GM19438 (cell line): ENCODE data around the gene MKNK2.
"Not testable (repeated sequence)": the region's sequence is repeated elsewhere in the genome, so short reads cannot be mapped to it uniquely, and the experiment has no call there.

ENCODE experiments used
- ATAC-seq: cut with Tn5 transposase; IDR thresholded peaks from one replicate; pipeline ENCODE4 v1.9.1; 2021; ENCODE audit warnings: low read depth; ENCODE audit not compliant: unreplicated experiment

MKNK2 gene

DNA sequence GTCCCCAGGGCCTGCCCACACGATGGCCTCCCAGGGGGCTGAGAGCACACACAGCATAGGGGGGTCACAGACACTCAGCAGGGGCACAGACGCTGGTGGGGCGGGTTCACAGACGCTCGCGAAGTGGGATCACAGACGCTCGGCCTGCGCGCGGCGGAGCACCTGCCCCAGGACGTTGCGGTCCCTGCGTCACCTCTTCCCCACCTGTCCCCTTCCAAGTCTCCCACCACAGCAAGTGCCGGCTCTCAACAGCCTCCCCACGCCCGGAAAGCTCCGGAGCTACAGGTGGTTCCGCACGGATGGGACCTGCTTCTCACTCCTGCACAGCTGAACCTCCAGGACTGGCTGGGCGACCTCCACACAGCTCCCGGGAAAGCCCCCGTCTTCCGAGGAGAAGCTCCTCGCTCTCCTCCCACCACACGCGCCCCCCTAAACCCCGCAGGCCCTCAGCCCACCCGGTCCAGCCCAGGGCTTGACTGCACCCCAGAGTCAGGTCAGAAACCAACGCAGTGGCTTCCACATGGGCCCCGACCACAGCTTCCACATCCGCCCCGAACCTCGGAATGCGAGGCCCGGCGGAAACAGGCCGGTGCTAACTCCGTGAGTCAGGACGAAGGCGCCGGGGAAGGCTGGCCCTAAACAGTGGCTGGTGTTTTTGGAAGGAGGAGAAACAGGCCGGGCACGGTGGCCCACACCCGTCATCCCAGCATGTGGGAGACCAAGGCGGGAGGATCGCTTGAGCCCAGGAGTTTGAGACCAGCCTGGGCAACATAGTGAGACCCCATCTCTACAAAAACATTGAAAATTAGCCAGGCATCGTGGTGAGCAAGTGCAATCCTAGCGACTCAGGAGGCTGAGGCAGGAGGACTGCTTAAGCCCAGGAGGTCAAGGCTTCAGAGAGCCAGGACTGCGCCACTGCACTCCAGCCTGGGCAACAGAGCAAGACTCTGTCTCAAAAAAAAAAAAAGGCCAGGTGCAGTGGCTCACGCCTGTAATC, 52.0 kb downstream of the MKNK2 start:
- no peak for ATAC-seq

DNA sequence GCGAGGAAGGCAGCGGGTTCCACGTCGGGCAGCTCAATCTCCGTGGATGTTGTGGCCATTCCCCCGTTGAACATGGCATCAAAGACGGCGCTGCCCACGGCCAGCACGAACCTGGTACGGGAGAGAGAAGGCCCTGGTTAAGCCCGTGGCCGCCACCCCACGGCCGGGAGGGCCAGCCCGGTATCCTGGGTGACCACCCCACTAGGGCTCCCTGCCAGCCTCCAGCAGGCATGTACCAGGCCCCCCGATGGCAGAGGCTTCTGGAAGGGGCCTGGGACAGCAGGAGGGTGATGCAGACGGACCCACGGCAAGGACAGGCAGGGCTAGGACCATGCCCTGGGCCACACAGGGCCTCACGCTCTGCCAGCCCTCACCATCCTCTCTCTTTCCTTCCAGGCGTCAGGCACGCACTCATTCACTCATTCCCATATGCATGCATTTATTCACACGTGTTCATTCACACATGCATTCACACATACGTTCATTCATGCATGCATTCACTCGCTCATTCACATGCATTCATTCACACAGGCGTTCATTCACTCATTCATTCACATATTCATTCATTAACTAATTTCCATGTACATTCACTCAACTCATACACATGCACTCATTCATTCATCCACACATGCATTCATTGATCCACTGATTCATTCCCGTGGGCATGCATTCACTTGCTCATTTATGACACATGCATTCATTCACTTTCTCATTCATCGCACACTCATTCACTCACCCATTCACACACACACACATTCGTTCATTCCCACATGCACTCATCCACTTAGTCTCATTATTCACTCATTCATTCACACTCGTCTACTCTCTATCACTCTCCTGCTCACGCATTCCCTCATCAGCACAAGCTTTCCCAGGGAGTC, 53.5 kb downstream of the MKNK2 start:
- ATAC-seq = no peak

GRCh38 chr19:1992759-1993260, 58.2 kb downstream of the MKNK2 start:
- ATAC-seq = no peak

- ATAC-seq = no peak
These were observed 59.8 kb downstream of the MKNK2 start for GRCh38 chr19:1991018-1991913.

DNA sequence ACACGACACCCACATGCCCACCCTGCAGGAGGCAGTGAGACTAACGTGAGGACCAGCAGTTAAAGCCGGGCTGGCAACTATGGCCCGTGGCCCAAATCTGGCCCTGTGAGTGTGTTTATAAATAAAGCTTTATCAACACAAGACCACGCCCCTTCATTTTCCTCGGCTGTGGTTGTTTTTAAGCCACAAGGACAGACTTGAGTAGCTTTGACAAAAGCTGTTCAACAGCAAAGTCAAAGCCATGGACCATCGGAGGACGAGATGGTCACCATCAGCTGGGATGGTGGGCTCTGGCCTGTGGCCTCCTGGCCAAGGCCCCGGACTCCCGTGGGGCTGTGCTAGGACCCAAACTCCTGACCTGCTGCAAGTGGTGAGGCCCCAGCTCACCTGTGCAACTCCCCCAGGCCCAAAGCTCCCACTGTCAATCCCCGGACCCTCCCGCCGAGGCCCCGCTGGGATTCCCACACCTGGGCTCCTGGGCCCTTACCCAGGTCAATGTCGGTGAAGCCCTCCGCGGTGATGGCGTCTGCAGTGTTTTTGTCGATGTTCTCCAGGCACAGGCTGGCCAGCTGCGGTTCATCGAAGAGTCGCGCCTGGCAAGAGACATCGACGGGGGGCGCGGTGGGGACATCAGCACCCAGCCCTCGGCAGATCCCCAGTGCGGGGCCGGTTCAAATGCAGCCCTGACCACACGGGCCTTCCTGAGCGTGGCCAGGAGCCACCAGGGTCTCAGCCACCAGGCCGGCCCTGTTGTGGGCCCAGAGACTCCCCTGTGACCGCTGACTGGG, 60.6 kb downstream of the MKNK2 start:
- ATAC-seq = no peak

DNA sequence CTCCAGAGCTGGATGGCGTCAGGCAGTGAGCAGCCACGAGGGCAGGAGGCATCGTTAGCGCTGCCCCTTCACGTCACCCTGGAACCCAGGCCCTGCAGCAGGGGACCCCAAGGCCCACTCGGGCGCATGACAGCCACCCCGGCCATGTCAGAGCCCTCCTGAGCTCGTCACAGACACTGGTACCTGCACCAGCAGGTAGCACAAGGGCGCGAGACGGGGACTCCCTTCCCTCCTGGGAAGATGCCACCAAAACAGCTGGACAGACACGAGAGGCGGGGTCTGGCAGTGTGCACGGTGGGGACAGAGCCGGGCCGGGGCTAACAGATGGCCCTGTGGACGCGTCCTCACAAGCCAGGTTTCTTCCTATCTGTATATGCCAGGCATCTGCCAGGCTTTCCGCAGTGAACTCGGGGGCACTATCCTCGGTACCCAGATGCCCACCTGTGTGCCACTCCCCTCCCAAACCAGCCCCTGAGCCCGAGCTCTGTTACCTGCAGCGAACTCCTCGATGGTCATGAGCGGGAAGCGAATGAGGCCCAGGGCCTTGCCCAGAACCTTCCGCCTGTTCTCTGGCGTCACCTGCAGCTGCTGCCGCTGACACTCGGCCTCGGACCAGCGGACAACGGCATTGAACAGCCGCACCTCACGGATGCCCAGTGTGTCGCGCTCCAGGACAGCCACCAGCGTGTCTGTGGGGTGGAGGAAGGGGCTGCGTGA, 61.4 kb downstream of the MKNK2 start:
- no peak for ATAC-seq

- ATAC-seq = not testable (repeated sequence)
These were observed 62.6 kb downstream of the MKNK2 start for GRCh38 chr19:1988464-1988863.
